ENCODE data around the gene EFCAB6. TPM values are rescaled to one million over a fixed set of nuclear protein-coding genes. Genes with fewer than 3 reads are reported as not detected.

EFCAB6 gene
- total RNA-seq, 2 experiments from 2014 or later, result 0.13 TPM; not detected in 1

DNA sequence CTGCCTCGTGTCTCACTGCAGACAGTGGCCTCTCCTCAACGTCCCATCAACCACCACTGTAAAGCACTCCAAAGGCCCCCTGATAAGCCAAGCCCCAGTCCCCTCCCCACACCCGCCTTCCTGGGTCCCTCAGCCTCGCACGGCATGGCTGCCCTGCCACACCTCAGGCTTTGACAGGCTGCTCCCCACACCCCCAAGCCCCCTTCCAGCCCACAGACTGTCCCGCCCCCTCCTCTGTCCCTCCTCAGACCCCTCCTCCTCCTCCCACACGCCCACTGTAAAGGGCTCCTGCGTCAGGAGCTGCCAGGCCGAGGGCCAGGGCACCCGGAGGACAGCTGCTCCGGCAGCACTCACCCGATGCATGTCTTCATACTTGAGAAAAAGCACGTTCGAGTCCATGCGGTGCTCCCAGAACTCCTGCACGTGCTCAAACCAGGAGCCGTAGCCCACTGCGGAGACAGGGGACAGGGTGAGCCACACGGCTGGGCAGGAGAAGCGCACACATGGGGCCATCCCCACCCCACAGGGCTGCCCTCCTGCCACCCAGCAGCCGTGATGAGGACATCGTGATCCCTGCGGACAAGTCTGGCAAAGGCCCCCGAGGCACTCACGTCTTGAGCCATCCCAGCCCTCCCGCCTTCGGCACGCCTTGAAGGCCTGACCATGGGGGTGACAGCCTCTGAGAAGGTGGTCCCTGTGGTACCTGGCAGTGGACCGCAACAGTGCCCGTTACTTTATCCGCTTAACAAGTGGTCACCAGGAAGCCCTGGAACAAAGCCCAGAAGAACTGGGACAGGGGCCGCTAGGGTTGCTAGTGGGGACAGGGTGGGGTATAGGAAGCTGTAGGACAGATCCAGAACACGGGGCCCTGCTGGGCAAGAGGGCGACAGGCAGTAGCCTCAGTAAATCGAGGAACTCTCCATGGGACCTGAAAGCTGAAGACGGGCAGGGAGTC lies 21.5 kb upstream of the EFCAB6 start:
- no peaks in the 10 kb centered on the region for H3K79me2 ChIP-seq (ENCODE audit: insufficient read depth, low read depth, low read length)
- no peak overlapping the region for H2AFZ ChIP-seq (ENCODE audit: low read length)
- H3K36me3 ChIP-seq (ENCODE audit: insufficient read depth, low read length), result no peaks in the 10 kb centered on the region
- CTCF ChIA-PET (ENCODE audit: unreplicated experiment), result no interaction called here
- intact Hi-C loops (cut with micrococcal nuclease; ENCODE audit: unreplicated experiment), result no loop called here
- no peaks in the 10 kb centered on the region for H3K4me1 ChIP-seq (ENCODE audit: insufficient read depth, low read length, poor library complexity, severe bottlenecking)
- no TSS peak for BruUV-seq (replicated peaks)
- no peak for TF ChIP-seq EZH2phosphoT487 (IDR thresholded peaks at IDR 0.05; ENCODE audit: borderline replicate concordance, low read depth, low read length)
- TF ChIP-seq, protein P1, sequence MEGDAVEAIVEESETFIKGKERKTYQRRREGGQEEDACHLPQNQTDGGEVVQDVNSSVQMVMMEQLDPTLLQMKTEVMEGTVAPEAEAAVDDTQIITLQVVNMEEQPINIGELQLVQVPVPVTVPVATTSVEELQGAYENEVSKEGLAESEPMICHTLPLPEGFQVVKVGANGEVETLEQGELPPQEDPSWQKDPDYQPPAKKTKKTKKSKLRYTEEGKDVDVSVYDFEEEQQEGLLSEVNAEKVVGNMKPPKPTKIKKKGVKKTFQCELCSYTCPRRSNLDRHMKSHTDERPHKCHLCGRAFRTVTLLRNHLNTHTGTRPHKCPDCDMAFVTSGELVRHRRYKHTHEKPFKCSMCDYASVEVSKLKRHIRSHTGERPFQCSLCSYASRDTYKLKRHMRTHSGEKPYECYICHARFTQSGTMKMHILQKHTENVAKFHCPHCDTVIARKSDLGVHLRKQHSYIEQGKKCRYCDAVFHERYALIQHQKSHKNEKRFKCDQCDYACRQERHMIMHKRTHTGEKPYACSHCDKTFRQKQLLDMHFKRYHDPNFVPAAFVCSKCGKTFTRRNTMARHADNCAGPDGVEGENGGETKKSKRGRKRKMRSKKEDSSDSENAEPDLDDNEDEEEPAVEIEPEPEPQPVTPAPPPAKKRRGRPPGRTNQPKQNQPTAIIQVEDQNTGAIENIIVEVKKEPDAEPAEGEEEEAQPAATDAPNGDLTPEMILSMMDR (conservative IDR thresholded peaks at IDR 0.05; ENCODE audit: low read length), result no peak
- no peak for DNase-seq (ENCODE audit: low spot score)
- no peaks in the 10 kb centered on the region for H3K9me2 ChIP-seq (ENCODE audit: insufficient read depth, low read length)
- no peak overlapping the region for H3K4me3 ChIP-seq (ENCODE audit: low read depth, low read length, poor library complexity, severe bottlenecking)
- no peak overlapping the region for H3K27ac ChIP-seq (ENCODE audit: low read depth, low read length, poor library complexity, severe bottlenecking)
- no peaks in the 10 kb centered on the region for H3K9me3 ChIP-seq (ENCODE audit: low read length)
- no peak overlapping the region for H3K4me2 ChIP-seq (ENCODE audit: low read length)
- no peaks in the 10 kb centered on the region for H4K20me1 ChIP-seq (ENCODE audit: insufficient read depth, low read length)
- POLR2A ChIA-PET, result no interaction called here

DNA sequence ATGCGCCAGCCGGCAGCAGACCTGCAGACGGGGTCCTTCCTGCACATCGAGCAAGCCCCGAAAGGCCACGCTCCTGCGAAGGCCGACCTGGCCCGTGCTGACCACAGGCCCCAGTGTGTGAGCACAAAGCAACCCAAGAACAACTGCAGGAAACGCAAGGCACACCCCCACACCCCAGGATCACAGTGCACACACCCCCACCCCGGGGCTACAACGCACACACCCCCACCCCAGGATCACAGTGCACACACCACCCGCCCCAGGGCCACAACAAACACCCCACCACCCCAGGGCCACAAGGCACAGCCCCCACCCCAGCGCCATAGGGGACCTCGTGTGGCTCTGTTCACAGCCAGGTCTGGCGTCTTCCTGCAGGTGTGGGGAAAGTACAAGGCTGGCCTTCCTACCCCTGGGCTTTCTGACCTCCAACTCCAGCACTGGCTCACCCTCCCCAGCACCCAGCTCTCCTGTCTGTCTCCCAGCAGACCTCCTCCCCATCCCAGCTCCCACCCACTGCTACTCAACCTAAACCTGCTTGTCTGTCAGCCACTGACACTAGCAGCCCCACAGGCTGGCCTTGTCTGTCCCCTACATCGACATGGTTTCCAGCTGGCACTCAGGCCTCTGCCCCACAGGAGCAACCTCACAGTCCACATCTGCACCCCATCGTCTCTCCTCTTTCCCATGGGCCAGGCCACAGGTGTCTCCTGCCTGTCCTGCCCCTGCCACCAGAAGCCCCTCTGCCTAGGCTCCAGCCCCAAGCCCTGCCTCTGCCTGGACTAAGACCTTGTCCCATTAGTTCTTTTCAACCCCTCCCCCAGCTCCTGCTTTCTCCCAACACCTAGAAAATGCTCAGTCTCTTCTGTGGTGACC lies 20.5 kb upstream of the EFCAB6 start:
- CTCF ChIA-PET (ENCODE audit: unreplicated experiment), result no interaction called here

More for the DNA sequence above, 20.5 kb upstream of the EFCAB6 start:
- no peaks in the 10 kb centered on the region for H3K79me2 ChIP-seq (ENCODE audit: insufficient read depth, low read depth, low read length)
- H3K4me3 ChIP-seq (ENCODE audit: low read depth, low read length, poor library complexity, severe bottlenecking), result no peak overlapping the region
- DNase-seq (ENCODE audit: low spot score), result no peak
- no peak overlapping the region for H2AFZ ChIP-seq (ENCODE audit: low read length)
- H3K4me2 ChIP-seq (ENCODE audit: low read length), result no peak overlapping the region
- H3K9me2 ChIP-seq (ENCODE audit: insufficient read depth, low read length), result no peaks in the 10 kb centered on the region
- no peaks in the 10 kb centered on the region for H3K9me3 ChIP-seq (ENCODE audit: low read length)
- H3K4me1 ChIP-seq (ENCODE audit: insufficient read depth, low read length, poor library complexity, severe bottlenecking), result no peaks in the 10 kb centered on the region
- POLR2A ChIA-PET, result no interaction called here
- no peak for TF ChIP-seq EZH2phosphoT487 (IDR thresholded peaks at IDR 0.05; ENCODE audit: borderline replicate concordance, low read depth, low read length)
- TF ChIP-seq, protein P1 (conservative IDR thresholded peaks at IDR 0.05; ENCODE audit: low read length), result no peak
- no peaks in the 10 kb centered on the region for H4K20me1 ChIP-seq (ENCODE audit: insufficient read depth, low read length)
- no peaks in the 10 kb centered on the region for H3K36me3 ChIP-seq (ENCODE audit: insufficient read depth, low read length)
- H3K27ac ChIP-seq (ENCODE audit: low read depth, low read length, poor library complexity, severe bottlenecking), result no peak overlapping the region
- BruUV-seq (replicated peaks), result no TSS peak
- intact Hi-C loops (cut with micrococcal nuclease; ENCODE audit: unreplicated experiment), result no loop called here
